Stimulated activated CD4-positive, alpha-beta T cell treated with anti-CD3 and anti-CD28 coated beads, Interleukin-2, amount 100 ng/mL, for 48 hours (primary cell): ENCODE measurements around the gene RAB27A.
A peak's percentile ranks its signal among the peaks of the same experiment; 100 is the strongest.

Experiments used
- DNase-seq, 2 donors: peaks; one replicate each; pipeline ENCODE4 v3.0.0-alpha.2; 2020

Gene RAB27A

GRCh38 chr15:55221090-55222011 lies 68.3 kb downstream of the RAB27A start:
- DNase-seq: no peak

- no peak for DNase-seq
Measured at GRCh38 chr15:55220606-55221005, 69.0 kb downstream of the RAB27A start.

- DNase-seq: no peak
Measured at GRCh38 chr15:55218056-55218455, 71.6 kb downstream of the RAB27A start.

- no peak for DNase-seq
Measured at GRCh38 chr15:55204464-55204863, 85.1 kb downstream of the RAB27A start.

- no peak for DNase-seq
Measured at GRCh38 chr15:55202206-55202605, 87.4 kb downstream of the RAB27A start.

GRCh38 chr15:55198706-55199105 lies 90.9 kb downstream of the RAB27A start:
- no peak for DNase-seq

- DNase-seq: no peak
Measured at GRCh38 chr15:55197719-55198118, 91.9 kb downstream of the RAB27A start.

- DNase-seq: no peak
Measured at GRCh38 chr15:55197362-55197705, 92.3 kb downstream of the RAB27A start.

GRCh38 chr15:55196458-55197361 lies 92.9 kb downstream of the RAB27A start, which contains the start of gene RSL24D1:
RSL24D1 (minus strand) TSS chr15:55196941; CDS start chr15:55196890, 51 bp downstream.
- DNase-seq: peak; percentile 88 to 89

GRCh38 chr15:55195996-55196395 lies 93.6 kb downstream of the RAB27A start:
- no peak for DNase-seq

GRCh38 chr15:55194256-55194655 lies 95.4 kb downstream of the RAB27A start:
- DNase-seq: no peak

- DNase-seq: no peak
Measured at GRCh38 chr15:55186331-55186730, 103.3 kb downstream of the RAB27A start.

GRCh38 chr15:55183679-55184078 lies 105.9 kb downstream of the RAB27A start:
- DNase-seq: no peak

- no peak for DNase-seq
Measured at GRCh38 chr15:55179141-55179540, 110.5 kb downstream of the RAB27A start.

- DNase-seq: no peak
Measured at GRCh38 chr15:55170361-55170760, 119.3 kb downstream of the RAB27A start.

- DNase-seq: peak; percentile 43 to 49
Measured at GRCh38 chr15:55168350-55168974, 121.2 kb downstream of the RAB27A start.

- no peak for DNase-seq
Measured at GRCh38 chr15:55164284-55164683, 125.3 kb downstream of the RAB27A start.
